ENCODE data around the gene FAAP100. TPM values are rescaled to one million over a fixed set of nuclear protein-coding genes. Genes with fewer than 3 reads are reported as not detected.

Gene FAAP100
- total and polyA plus RNA-seq, 2 experiments from 2014 or later = 25.2 to 44.9 TPM

GRCh38 chr17:81509207-81509971 lies 42.8 kb downstream of the FAAP100 start:
- Histone ChIP-seq H3F3A (ENCODE audit: insufficient read depth) (peaks cover 59% of the 10 kb centered on the region), H3K36me3 (ENCODE audit: low read depth) (peaks cover 34% of the 10 kb centered on the region), H3K4me2 (ENCODE audit: unreplicated experiment) (peak overlapping the region; percentile 95), H4K20me1 (ENCODE audit: insufficient read depth) (peaks cover 32% of the 10 kb centered on the region; the same call in 1 of the 2 replicates), H2AFZ (no peak overlapping the region), H3K4me1 (ENCODE audit: insufficient read depth) (no peaks in the 10 kb centered on the region), H3K4me3 (peak overlapping the region; percentile 97), H3K9me2 (ENCODE audit: insufficient read depth) (no peaks in the 10 kb centered on the region), H3K27me3 (replicated peaks; ENCODE audit: insufficient read depth) (no peaks in the 10 kb centered on the region), H3K79me2 (ENCODE audit: insufficient read depth) (peaks cover 41% of the 10 kb centered on the region), H3K9ac (peak overlapping the region; percentile 89), H3K9me3 (ENCODE audit: low read depth) (no peaks in the 10 kb centered on the region), H3K27ac (peak overlapping the region; percentile 69)
- peak; percentile 44 for DNase-seq
- in situ Hi-C loops (cut with MboI) = no loop called here
- no peak for TF ChIP-seq EZH2phosphoT487 (IDR thresholded peaks at IDR 0.05; ENCODE audit: insufficient read depth, low read depth)
- TF ChIP-seq EZH2 (IDR thresholded peaks at IDR 0.05; ENCODE audit: insufficient read depth, poor library complexity, severe bottlenecking) = no peak
- WGBS, 2 experiments (ENCODE audit: low coverage in 1 of 2, low lambda C conversion rate in 2 of 2, missing lambda C conversion rate in 2 of 2) = 18% methylated on average over 12 of the region's 12 CpGs

DNA sequence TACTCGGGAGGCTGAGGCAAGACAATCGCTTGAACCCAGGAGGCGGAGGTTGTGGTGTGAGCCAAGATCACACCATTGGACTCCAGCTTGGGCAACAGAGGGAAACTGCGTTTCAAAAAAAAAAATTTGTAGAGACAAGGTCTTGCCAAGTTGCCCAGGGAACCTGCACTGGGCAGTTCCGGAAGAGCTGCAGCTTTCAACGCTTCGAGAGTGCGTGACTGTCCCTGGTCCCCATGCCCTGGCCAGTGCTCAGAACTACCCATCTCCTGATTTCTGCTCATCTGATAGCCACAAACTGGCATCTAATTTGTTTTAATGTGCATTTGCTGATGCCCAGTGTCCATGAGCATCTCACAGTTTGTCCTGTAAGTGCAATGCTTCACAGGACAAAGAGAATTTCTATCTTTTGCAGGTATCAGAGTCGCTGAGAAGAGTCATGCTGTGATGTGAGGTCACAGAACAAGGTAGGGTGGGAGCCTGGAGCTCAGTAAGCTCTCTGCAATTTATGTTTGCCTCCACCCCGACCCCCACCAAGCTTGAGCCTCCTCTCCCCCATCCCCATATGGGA lies 43.4 kb downstream of the FAAP100 start:
- peak overlapping the region; percentile 89 for H3K9ac ChIP-seq
- peaks cover 41% of the 10 kb centered on the region for H3K79me2 ChIP-seq (ENCODE audit: insufficient read depth)
- H3K4me1 ChIP-seq (ENCODE audit: insufficient read depth) = no peaks in the 10 kb centered on the region
- peak overlapping the region; percentile 97 for H3K4me3 ChIP-seq
- peak overlapping the region; percentile 69 for H3K27ac ChIP-seq
- TF ChIP-seq EZH2 (IDR thresholded peaks at IDR 0.05; ENCODE audit: insufficient read depth, poor library complexity, severe bottlenecking) = no peak
- TF ChIP-seq EZH2phosphoT487 (IDR thresholded peaks at IDR 0.05; ENCODE audit: insufficient read depth, low read depth) = no peak
- H3F3A ChIP-seq (ENCODE audit: insufficient read depth) = peaks cover 59% of the 10 kb centered on the region
- in situ Hi-C loops (cut with MboI) = no loop called here
- H3K9me2 ChIP-seq (ENCODE audit: insufficient read depth) = no peaks in the 10 kb centered on the region
- peak; percentile 63 for DNase-seq
- 24 to 27% methylated on average over 10 of the region's 10 CpGs for WGBS, 2 experiments (ENCODE audit: low coverage in 1 of 2, low lambda C conversion rate in 2 of 2, missing lambda C conversion rate in 2 of 2)
- peaks cover 32% of the 10 kb centered on the region; the same call in 1 of the 2 replicates for H4K20me1 ChIP-seq (ENCODE audit: insufficient read depth)
- H2AFZ ChIP-seq = no peak overlapping the region
- H3K36me3 ChIP-seq (ENCODE audit: low read depth) = peaks cover 34% of the 10 kb centered on the region
- no peaks in the 10 kb centered on the region for H3K27me3 ChIP-seq (replicated peaks; ENCODE audit: insufficient read depth)
- H3K9me3 ChIP-seq (ENCODE audit: low read depth) = no peaks in the 10 kb centered on the region
- peak overlapping the region; percentile 95 for H3K4me2 ChIP-seq (ENCODE audit: unreplicated experiment)

- H3K4me2 ChIP-seq (ENCODE audit: unreplicated experiment) = no peak overlapping the region
- H3K4me1 ChIP-seq (ENCODE audit: insufficient read depth) = peaks cover 4% of the 10 kb centered on the region; the same call in 1 of the 2 replicates
- H3K9me2 ChIP-seq (ENCODE audit: insufficient read depth) = no peaks in the 10 kb centered on the region
- no peaks in the 10 kb centered on the region for H3K9me3 ChIP-seq (ENCODE audit: low read depth)
- H3K27ac ChIP-seq = no peak overlapping the region
- no peak for DNase-seq
- H3F3A ChIP-seq (ENCODE audit: insufficient read depth) = peaks cover 24% of the 10 kb centered on the region
- in situ Hi-C loops (cut with MboI) = no loop called here
- TF ChIP-seq EZH2phosphoT487 (IDR thresholded peaks at IDR 0.05; ENCODE audit: insufficient read depth, low read depth) (no peak), EZH2 (IDR thresholded peaks at IDR 0.05; ENCODE audit: insufficient read depth, poor library complexity, severe bottlenecking) (no peak)
- peaks cover 2% of the 10 kb centered on the region; the same call in 1 of the 2 replicates for H3K79me2 ChIP-seq (ENCODE audit: insufficient read depth)
- H4K20me1 ChIP-seq (ENCODE audit: insufficient read depth) = 0 out of 2 replicates have a peak, but pooled peaks cover 3% of the 10 kb centered on the region
- H3K9ac ChIP-seq = no peak overlapping the region
- no peak overlapping the region for H2AFZ ChIP-seq
- no peaks in the 10 kb centered on the region for H3K27me3 ChIP-seq (replicated peaks; ENCODE audit: insufficient read depth)
- no peaks in the 10 kb centered on the region for H3K36me3 ChIP-seq (ENCODE audit: low read depth)
- H3K4me3 ChIP-seq = no peak overlapping the region
Observed at GRCh38 chr17:81503619-81504018, 48.5 kb downstream of the FAAP100 start.

GRCh38 chr17:81502471-81503017 lies 49.6 kb downstream of the FAAP100 start:
- TF ChIP-seq EZH2 (IDR thresholded peaks at IDR 0.05; ENCODE audit: insufficient read depth, poor library complexity, severe bottlenecking) (no peak), EZH2phosphoT487 (IDR thresholded peaks at IDR 0.05; ENCODE audit: insufficient read depth, low read depth) (no peak)
- no peaks in the 10 kb centered on the region for H3K27me3 ChIP-seq (replicated peaks; ENCODE audit: insufficient read depth)
- no peak for DNase-seq
- no peak overlapping the region for H3K9ac ChIP-seq
- H4K20me1 ChIP-seq (ENCODE audit: insufficient read depth) = 0 out of 2 replicates have a peak, but pooled peaks cover under 1% of the 10 kb centered on the region
- H3K36me3 ChIP-seq (ENCODE audit: low read depth) = no peaks in the 10 kb centered on the region
- no peaks in the 10 kb centered on the region for H3K9me2 ChIP-seq (ENCODE audit: insufficient read depth)
- in situ Hi-C loops (cut with MboI) = no loop called here
- no peak overlapping the region for H3K4me3 ChIP-seq
- no peak overlapping the region for H3K27ac ChIP-seq
- H3K9me3 ChIP-seq (ENCODE audit: low read depth) = no peaks in the 10 kb centered on the region
- 64 to 69% methylated on average over 12 of the region's 12 CpGs for WGBS, 2 experiments (ENCODE audit: low coverage in 1 of 2, low lambda C conversion rate in 2 of 2, missing lambda C conversion rate in 2 of 2)
- H3K79me2 ChIP-seq (ENCODE audit: insufficient read depth) = no peaks in the 10 kb centered on the region
- H3K4me2 ChIP-seq (ENCODE audit: unreplicated experiment) = no peak overlapping the region
- H3F3A ChIP-seq (ENCODE audit: insufficient read depth) = peaks cover 13% of the 10 kb centered on the region
- peaks cover 4% of the 10 kb centered on the region; the same call in 1 of the 2 replicates for H3K4me1 ChIP-seq (ENCODE audit: insufficient read depth)
- H2AFZ ChIP-seq = no peak overlapping the region

Data from GM23248 (cell line).